GF-D8 (cell line): ENCODE measurements around the gene ABHD5.

ENCODE experiments used
- DNase-seq: peaks from one replicate; lab custom pipeline; 2025; lab: John Stamatoyannopoulos, UW

Gene ABHD5

DNA sequence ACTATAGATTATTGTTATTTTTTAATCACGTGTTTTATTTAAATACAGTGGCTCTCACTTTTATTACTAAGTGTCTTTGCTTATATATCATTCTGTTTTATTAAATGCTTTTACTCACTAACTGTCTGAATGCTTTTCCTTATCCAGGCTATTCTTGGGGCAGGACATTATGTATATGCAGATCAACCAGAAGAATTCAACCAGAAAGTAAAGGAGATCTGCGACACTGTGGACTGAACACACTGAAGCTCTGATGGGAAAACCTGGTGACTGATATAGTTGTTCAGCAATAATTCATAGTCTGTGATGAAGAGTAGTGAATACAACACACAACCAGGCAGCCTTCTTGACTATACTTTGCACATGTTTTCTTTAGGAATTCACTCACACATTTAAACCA, 27.6 kb downstream of the ABHD5 start:
- no peak for DNase-seq

DNA sequence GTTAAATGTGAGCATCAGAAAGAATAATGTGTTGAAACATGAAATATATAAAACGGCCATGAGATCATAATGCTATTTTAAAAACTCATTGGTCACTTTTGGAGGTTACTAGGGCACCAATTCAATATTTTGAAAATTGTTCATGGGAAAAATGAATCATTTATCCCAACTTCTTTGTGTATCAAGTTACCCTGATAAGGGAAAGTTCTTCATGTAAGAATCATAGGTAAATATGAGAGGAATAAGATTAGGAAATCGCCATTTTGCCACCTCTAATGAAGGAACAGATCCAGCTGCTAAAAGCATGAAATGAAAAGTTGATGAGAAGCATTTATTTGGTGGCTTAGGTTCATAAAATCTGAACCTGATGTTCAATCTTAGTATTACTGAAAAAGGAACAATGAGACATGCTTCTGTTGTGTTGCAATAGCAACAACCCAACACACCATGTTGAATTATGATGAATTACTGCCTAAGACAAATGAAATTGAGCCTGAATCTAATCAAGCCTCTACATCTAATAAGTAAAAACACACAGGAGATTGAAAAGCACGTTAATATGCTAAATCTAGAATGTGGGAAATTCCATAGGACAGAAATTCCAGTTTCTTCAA, 32.5 kb downstream of the ABHD5 start:
- DNase-seq: no peak

DNA sequence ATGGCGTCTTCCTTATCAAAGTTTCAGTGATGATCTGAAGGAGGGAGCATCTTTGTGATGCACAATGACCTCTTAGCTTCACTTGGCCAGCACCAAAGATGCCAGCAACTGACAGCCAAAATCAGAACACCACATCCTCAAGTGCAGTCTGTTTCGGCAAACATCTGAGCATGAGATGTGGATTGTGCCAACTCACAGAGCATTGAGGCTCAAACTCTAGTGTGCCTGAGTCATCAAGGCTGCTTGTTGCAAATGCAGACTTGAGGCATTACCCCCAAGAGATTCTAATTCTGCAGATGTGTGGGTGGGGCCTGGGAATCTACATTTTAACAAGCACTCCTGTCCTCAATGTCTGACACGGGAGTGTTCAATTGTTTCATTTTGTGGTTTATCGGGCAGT, 35.8 kb downstream of the ABHD5 start:
- DNase-seq: no peak

DNA sequence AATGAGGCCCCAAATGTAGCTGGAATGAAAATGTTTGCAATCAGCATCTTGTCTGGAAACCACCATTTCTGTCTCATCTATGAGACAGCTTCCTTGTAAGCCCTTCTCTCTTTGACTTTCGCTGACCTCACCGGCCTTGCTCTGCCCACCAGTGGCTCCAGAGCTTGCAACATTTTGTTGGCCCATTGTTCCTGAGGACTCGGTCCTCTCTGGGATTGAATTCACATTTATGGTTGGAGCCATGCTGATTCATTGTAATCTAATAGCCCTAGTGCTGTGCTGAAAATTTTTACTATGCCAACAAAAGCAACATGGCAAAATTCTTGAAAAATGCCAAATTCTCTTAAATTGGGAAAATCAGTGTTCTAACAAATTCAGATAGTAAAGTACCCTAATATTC, 37.2 kb downstream of the ABHD5 start:
- DNase-seq: no peak

DNA sequence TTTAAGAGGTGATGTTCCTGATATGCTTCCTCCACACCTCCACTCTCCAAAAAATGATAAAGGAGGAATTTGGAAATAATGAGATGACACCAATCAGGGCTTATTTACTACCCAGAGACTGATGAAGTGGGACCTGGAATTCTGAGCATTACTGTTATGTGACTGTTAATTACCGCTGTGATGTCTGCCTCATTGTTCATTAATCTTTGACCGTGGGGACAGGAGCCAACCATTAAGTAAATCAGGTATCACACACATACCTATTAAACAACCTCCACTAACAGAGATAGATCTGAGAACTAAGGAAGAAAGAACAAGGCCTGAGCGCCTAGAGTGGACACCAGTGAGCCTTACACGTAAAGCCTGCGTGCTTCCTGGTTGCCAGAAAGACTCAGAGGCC, 37.7 kb downstream of the ABHD5 start:
- no peak for DNase-seq

DNA sequence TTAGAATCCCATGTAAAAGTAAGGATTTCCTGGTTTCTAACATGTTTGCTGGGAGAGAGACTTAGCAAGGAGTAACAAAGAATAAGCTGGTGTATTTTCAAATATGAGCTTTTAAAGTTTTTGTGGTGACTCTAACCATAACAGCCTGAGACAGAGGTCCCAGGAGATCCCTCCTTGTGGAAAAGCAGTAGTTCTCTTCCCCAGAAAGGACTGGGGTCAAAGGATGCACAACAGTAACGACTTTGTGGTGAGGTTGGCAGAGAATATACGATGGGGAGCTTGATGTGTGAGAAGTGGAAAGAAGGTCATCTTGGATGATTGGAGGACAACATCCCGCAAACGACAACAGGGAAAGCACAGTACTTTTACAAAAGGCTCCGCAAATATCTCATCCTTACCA, 38.2 kb downstream of the ABHD5 start:
- no peak for DNase-seq

DNA sequence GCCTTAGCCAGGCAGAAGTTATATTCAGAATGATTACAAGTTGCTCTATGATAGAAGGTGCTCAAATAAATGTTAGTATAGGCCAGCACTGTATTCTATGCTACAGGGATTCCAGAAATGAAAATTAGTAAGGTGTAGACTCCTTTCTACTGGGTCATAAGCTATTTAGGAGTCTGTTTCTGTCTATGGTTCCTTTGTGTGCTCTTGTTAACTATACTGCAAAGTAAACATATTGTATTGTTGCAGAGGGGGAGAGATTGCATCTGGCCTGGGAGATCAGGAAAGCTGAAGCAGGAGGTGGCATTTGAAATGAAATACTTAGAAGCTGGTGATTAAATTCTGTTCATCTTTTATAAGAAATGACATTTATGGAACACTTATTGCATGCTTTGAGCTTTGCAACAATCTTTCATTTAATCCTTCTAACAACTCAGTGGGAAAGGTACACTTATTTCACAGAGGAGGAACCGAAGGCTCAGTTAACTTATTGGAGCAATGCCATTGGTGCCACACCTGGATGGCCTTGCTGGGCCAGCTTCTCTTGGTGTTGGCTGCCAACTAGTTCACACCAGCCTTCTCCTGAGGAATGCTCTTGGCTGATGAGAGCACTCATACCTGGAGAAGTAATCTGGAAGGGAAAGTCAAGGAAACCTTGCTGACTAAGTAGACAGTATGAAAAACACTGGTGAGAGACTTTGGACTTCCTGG, 39.1 kb downstream of the ABHD5 start:
- DNase-seq: no peak

DNA sequence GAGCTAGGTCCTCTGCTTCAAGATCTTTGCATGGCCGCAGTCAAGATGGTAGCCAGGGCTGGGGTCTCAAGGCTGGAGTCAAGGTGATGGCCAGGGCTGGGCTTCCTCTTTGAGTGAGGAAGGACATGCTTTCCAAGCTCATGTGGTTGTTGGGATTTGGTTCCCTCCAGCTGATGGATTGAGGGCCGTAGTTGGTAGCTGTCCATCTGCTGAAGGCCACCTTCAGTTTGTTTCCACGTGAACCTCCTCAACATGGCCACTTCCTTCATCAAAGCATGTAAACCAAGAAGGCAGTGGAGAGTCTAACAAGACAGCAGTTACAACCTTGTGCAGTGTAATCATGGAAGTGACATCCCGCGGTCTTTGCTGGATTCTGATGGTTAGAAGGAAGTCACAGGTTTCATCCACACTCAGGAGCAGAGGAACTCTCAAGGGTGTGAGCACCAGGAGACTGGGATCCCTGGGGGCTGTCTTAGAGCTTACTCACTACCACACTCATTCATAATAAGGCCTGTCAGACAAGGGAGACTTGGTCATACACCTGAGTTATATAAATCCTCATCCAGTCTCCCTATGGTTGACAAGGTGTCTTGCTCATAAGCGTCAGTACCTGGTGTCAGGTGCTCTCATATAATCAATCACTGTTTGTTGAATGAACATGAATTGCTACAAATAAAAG, 42.1 kb downstream of the ABHD5 start:
- no peak for DNase-seq

DNA sequence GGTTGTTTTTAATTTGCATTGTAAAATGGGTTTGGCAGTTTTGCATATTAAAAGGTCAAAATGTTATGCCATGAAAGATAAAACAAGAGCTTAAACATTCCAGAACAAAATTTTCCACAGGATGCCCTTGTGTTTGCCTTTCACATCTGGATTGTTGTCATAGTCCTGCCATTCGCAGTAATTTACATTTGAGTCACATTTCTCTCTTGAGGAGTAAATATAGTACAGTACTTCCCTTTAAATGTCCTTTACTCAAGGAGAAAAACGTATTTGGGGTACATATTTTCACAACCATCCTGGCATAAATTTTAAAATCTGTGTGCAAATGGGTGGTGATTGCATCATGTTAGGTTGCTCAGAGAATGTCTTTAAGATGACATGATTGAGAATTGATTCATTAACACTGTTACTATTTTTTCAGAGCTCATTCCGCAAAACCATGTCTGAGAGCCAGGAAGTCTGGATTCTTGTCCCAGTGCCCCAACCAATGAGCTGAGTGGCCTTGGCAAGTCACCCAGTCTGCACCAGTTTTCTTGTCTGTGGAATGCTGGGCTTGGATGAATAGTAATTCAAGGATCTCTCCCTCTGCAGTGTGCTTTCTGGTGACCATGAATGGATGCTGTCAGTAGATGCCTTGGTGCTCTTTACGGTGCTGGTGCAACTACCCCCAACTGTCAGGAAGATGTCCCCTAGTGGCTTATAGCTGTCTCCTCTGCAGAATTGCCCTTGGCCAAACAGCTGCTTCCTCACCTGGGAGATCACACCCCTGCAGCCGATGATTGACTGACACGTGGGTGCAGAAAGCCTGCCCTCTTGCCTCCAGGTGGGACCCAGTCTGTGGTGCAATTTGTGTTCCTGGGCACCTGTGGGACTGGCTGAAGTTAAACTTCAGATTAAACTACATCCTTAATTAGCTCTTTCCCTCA, 43.0 kb downstream of the ABHD5 start:
- DNase-seq: no peak

DNA sequence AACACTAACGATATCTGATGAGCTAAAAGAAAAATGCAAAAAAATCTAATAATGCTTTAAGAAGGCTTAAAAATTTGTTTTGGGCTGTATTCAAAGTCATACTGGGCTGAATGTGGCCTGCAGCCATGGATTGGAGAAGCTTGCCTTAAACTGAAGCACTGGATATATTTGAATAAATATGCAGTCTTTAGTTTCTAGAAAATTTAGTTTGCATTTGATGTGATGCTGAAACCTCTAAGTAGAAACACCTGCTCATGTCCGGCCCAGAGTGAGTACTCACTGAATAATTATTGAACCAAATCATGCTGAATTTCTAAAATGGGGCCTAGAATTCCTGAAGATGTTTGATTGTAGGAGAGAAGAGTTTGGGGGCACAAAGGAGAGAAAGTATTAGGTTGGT, 43.9 kb downstream of the ABHD5 start:
- no peak for DNase-seq

DNA sequence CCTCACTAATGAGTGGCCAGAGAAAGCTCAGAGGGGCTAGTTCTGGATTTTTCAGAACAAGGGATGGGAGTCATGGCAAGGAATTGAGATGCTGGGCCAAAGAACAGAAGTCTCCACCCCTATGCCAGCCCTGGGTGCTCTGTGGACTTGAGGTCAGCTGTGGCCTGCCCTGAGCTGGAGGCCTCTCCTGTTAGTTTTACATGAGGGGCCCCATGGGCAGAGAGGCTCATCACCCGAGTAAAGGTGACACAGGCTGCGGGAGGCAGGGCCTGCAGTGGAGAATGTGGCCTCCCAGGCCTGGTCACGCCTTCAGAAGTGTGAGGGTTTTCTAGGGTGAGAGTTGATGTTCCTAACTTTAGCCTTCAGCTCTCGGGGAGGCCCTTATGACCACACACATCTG, 44.9 kb downstream of the ABHD5 start:
- DNase-seq: no peak

DNA sequence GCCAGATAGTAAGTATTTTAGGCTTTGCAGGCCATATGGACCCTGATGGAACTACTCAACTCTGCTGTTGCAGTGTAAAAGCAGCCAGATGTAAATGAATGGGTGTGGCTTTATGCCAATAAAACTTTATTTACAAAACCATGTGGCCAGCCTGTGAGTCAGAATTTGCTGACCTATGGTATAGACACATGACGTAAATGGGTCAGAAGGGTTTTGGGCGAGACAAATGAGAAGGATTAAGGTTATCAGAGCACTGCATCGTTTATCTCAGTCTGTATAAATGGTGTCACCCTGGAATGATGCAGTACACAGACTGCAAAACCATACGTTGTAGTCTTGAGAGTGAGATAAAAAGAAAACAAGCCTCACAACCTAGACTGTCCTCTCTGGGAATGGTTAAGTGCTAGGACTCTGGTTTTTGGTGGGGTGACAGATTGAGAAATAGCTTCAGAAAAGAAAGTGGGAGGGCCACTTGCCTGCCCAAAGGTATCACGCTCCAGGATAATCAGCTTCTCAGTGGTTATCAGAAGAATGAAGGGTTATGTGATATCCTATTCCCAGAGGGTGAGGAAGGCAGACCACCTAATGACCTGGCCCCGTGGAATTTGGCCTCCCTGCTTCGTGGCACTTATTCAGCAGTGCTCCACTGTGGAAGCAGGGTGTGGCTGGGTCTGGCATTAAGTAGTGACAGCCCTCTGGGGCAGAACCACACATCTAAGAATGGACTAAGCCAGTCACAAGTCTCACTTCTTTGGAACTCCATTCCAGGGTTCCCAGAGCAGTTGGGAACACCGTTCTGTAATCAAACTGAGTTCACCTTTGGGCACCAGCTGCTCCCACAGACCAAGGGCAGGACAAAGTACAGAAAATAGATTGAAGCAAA, 46.1 kb downstream of the ABHD5 start:
- DNase-seq: no peak

DNA sequence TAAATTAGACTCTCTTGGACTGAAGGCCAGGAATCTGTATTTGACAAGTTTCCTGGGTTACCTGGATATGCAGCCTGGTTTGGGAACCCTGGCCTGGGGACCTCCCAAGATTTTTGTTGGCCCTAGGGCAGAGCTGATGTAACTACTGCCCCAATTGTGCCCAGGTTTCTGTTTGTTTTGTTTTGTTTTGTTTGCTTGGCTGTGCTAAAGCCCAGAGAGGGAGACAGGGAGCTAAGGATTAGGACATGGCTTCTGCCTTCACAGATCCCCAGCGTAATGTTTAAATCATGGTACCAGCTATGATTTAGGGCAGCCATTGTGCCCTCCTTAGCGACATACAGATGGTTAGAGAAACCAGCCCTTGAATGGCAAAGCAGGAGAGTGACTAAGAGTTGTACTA, 47.6 kb downstream of the ABHD5 start:
- DNase-seq: no peak

DNA sequence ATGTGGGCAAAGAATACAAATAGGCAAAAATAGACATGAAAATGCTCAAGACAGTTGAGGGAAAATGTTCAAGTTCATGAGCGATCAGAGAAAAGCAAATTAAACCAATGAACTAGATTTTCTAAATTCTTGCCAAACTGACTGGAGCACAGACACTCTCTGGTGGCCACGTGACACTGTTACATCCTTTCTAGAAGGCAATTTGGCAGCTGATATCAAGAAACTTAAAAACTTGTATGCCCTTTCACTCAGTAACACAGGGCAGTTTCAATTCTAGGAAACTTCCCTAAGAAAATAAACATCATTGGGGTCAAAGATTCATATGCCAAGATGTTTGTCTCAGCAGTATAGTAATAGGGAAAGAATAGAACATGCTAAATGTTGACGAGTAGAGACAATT, 52.2 kb downstream of the ABHD5 start:
- no peak for DNase-seq

DNA sequence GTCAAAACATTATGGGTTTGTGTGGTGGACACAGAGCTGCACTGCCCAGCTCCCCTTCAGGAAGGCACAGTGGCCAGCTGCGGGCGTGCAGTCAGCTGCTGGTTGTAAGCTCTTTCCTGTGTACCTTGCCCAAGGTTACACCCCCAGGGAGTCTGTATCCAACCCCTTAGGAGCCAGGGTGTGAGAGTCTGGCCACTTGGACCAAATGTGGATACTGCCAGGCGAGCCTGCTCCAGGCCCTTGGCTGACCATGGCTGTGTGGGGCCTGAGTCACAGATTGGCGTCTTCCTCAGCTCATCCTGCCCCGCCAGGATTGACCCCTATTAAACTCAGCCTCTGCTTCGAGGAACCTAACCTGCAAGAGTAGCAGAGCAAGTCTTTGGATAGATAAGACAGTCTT, 56.9 kb downstream of the ABHD5 start:
- no peak for DNase-seq

DNA sequence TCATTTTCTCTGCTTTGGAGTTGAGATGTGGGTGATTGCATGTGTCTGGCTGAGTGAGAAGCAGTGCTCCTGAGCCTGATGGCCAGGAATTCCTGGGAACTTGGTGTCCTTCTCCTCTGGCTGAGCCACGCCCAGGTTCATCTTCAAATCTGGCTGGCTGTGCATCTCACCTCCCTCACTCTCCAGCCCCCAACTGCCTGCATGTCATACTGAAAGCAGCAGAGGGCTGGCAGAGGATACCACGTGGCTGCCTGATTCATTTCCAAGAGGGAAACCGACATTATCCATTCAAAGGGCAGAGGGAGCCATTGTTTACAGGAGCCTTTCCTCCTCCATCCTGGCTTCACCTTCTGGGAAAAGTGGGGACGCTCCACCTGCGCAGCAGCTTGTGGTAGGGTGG, 57.4 kb downstream of the ABHD5 start:
- DNase-seq: no peak

DNA sequence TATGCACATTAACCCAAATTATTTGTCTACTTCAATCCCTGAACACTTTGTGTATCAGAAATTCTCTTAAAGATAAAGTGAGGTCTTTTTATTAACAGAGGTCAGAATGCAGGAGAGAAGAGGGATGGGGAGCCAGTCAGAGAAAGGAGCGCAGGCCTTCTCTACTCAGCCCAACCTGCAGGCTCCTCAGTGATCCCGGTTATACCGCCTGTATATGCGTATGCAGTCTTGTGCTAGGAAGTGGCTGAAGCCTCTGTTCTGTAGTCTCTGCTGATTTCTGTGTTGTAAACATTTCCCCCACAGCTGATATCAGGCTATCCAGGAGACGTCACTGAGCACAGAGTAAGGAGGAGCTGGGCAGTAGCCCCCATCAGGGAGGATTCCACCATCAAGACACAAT, 57.9 kb downstream of the ABHD5 start:
- DNase-seq: no peak

DNA sequence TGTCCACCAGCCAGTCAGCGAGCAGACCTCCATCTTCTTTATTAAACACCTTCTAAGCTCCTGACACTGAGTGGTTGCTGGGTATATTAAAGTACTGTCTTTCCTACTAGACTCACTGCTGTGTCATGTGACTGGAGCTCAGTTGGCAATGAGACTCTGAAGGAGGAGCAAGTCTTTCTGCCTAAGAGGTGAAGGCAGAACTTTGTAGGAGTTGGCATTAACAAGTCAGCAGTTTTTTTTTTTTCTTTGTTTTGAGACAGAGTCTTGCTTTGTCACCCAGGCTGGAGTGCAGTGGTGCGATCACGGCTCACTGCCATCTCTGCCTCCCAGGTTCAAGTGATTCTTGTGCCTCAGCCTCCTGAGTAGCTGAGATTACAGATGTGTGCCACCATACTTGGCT, 62.2 kb downstream of the ABHD5 start:
- DNase-seq: no peak

DNA sequence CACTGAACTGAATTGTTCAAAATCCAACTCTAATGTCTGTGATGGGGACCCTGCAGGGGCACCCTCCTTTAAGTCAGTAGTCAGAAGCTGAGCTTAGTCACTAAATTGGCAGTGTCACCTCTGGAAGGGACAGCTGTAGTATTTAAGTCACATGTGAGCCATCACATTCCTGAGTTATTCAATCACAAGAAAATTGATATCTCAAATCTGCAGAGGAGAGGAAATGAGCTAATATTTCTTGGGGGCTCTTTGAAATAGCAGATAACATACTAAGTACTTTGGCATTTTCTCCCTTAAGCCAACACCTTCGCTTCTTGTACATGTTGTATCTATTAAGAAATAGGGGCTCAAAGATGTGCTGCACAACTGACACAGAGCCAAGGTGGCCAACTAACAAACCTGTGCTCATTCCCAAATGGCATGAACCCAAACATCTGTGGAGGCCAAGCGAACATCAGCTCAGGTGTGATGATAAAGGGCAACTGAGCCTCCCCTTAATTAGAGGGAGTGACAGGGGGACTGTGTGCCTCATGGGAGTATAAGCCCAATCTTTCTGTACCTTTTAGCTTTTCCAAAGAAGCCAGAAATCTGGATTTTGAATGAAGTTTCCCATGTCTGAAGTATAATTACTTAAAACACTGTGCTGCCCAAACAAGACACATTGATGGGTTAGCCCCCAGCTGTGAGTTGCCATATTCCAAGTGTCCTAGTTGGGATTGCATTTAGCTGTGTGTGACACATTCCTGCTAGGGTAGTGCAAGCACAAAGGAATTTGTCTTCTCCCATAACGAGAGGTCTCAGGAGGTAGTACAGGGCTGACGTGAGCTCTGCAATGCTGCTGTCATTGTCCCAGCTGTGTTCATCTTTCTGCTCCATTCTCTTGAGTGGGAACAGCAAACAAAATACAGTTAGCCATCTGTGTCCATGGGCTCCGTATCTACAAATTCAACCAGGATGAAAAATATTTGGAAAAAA, 63.3 kb downstream of the ABHD5 start:
- DNase-seq: no peak

DNA sequence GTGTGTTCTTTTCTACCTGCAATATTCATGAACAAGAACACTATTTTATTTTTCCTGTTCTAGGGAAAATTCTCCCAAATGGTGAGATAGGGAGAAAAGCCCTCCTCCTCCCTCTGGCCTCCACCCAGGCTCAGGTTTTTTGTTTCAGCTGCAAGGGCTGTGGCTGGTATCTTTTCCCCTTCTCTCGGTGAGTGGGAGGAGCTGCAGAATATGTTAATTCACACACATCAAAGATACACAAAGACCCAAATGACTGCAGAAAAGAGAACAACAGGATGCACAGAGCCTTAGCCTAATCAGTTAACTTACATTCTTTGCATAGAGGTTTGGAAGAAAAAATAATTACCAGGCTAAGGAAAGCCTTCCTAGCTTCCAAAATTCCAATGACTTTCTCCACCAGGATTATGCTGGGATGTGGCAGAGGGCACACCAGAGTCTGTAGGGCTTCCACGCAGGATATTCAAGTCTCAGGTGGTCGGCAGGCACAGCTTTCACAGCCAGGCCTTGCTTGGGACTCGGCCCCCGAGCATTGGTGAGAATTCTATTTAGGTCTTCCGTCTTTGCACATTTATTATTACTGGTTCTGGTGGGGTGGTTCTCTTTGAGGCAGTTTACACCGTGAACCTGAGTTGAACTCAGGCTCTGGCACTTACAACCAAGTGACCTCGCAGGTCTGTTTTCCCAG, 64.9 kb downstream of the ABHD5 start:
- DNase-seq: no peak
